ENCODE data around the gene USP14. TPM values are rescaled to one million over a fixed set of nuclear protein-coding genes. Genes with fewer than 3 reads are reported as not detected.

The USP14 gene
- total RNA-seq, 4 donors from 2014 or later: 33.3 to 34.7 (median 34.1) TPM

GRCh38 chr18:225745-226144 is 67.4 kb downstream of the USP14 start:
- 82 to 88% methylated on average over 4 of the region's 4 CpGs for WGBS, 2 donors
- no peaks in the 10 kb centered on the region for H3K9me3 ChIP-seq
- TF ChIP-seq CTCF (IDR thresholded peaks at IDR 0.05): no peak
- no peak for TF ChIP-seq POLR2A (IDR thresholded peaks at IDR 0.05)
- TF ChIP-seq EP300 (IDR thresholded peaks at IDR 0.05): no peak

GRCh38 chr18:227374-227773 is 69.0 kb downstream of the USP14 start:
- no peaks in the 10 kb centered on the region for H3K27me3 ChIP-seq
- H3K36me3 ChIP-seq: peaks cover 0 to 81% (median 5%) of the 10 kb centered on the region in 3 donors
- no peaks in the 10 kb centered on the region for H3K9me3 ChIP-seq
- 90 to 92% methylated on average over 6 of the region's 6 CpGs for WGBS, 2 donors
- no peak for DNase-seq (ENCODE audit: low spot score in 2 of 2)
- TF ChIP-seq EP300 (IDR thresholded peaks at IDR 0.05) (no peak), POLR2A (IDR thresholded peaks at IDR 0.05) (no peak), CTCF (IDR thresholded peaks at IDR 0.05) (no peak)
- H3K4me1 ChIP-seq: no peaks in the 10 kb centered on the region
- no peak overlapping the region for H3K27ac ChIP-seq
- no peak overlapping the region for H3K4me3 ChIP-seq

More at GRCh38 chr18:225745-226144, 67.4 kb downstream of the USP14 start:
- Histone ChIP-seq H3K36me3 (peaks cover 0 to 90% (median 5%) of the 10 kb centered on the region in 3 donors), H3K27me3 (no peaks in the 10 kb centered on the region), H3K4me3 (no peak overlapping the region), H3K4me1 (no peaks in the 10 kb centered on the region), H3K27ac (no peak overlapping the region)
- DNase-seq (ENCODE audit: low spot score in 2 of 2): no peak

- WGBS, 2 donors: 88 to 89% methylated on average over 4 of the region's 4 CpGs
- Histone ChIP-seq H3K36me3 (peaks cover 0 to 76% (median 5%) of the 10 kb centered on the region in 3 donors), H3K27ac (no peak overlapping the region), H3K27me3 (no peaks in the 10 kb centered on the region), H3K4me1 (no peaks in the 10 kb centered on the region), H3K9me3 (no peaks in the 10 kb centered on the region), H3K4me3 (no peak overlapping the region)
- TF ChIP-seq CTCF (IDR thresholded peaks at IDR 0.05) (no peak), POLR2A (IDR thresholded peaks at IDR 0.05) (no peak), EP300 (IDR thresholded peaks at IDR 0.05) (no peak)
- DNase-seq (ENCODE audit: low spot score in 2 of 2): no peak
Measured at GRCh38 chr18:227902-228301, 69.5 kb downstream of the USP14 start.

- Histone ChIP-seq H3K27ac (no peak overlapping the region), H3K36me3 (peaks cover 0 to 69% (median 5%) of the 10 kb centered on the region in 3 donors), H3K4me3 (no peak overlapping the region), H3K4me1 (no peaks in the 10 kb centered on the region), H3K9me3 (no peaks in the 10 kb centered on the region), H3K27me3 (no peaks in the 10 kb centered on the region)
- 98 to 100% methylated on average over 1 of the region's 1 CpG for WGBS, 2 donors
- TF ChIP-seq POLR2A (IDR thresholded peaks at IDR 0.05): no peak
- no peak for TF ChIP-seq EP300 (IDR thresholded peaks at IDR 0.05)
- TF ChIP-seq CTCF (IDR thresholded peaks at IDR 0.05): no peak
- DNase-seq (ENCODE audit: low spot score in 2 of 2): no peak
Measured at GRCh38 chr18:228586-228985, 70.2 kb downstream of the USP14 start.

- no peak overlapping the region for H3K27ac ChIP-seq
- no peaks in the 10 kb centered on the region for H3K4me1 ChIP-seq
- no peaks in the 10 kb centered on the region for H3K9me3 ChIP-seq
- no peak for DNase-seq (ENCODE audit: low spot score in 2 of 2)
- peaks cover 0 to 39% (median 0%) of the 10 kb centered on the region in 3 donors for H3K36me3 ChIP-seq
- WGBS, 2 donors: 88 to 96% methylated on average over 1 of the region's 1 CpG
- TF ChIP-seq CTCF (IDR thresholded peaks at IDR 0.05) (no peak), POLR2A (IDR thresholded peaks at IDR 0.05) (no peak), EP300 (IDR thresholded peaks at IDR 0.05) (no peak)
- H3K27me3 ChIP-seq: no peaks in the 10 kb centered on the region
- no peak overlapping the region for H3K4me3 ChIP-seq
Measured at GRCh38 chr18:231563-231962, 73.2 kb downstream of the USP14 start.

Measured in tibial nerve (tissue), 4 donors.